Psoas muscle (tissue), 8 donors: ENCODE data around the gene DIO3. TPM values are rescaled to one million over a fixed set of nuclear protein-coding genes. Genes with fewer than 3 reads are reported as not detected.

Experiments
- ATAC-seq, 4 donors: fragments of 200-7000 bp; cut with Tn5 transposase; one replicate each; pipeline ENCODE4 v1.9.1; 2020; ENCODE audit warnings: moderate library complexity in 3 of 4, mild to moderate bottlenecking in 2 of 4
- DNase-seq, 2 donors: peaks; one replicate each; pipeline ENCODE4 v3.0.0-alpha.2; 2020
- H3K27ac ChIP-seq: fragments of 200-600 bp; one replicate; pipeline ENCODE4 v1.8.0; 2022
- H3K27me3 ChIP-seq, 3 donors: fragments of 200-600 bp in 1 of 3; one replicate each; pipeline versions ENCODE4 v1.6.1 to v1.8.0; 2013 to 2022; ENCODE audit warnings: low read length in 2 of 3, mild to moderate bottlenecking in 2 of 3, moderate library complexity in 1 of 3; ENCODE audit not compliant: insufficient read depth in 3 of 3
- H3K36me3 ChIP-seq, 2 donors: fragments of 200-600 bp in 1 of 2; one replicate each; pipeline versions ENCODE4 v1.6.1 to v1.8.0; 2013 to 2022; ENCODE audit warnings: low read depth in 1 of 2, mild to moderate bottlenecking in 1 of 2, moderate library complexity in 1 of 2; ENCODE audit not compliant: insufficient read depth in 1 of 2
- H3K4me1 ChIP-seq: fragments of 200-600 bp; one replicate; pipeline ENCODE4 v1.8.0; 2022
- H3K4me3 ChIP-seq: fragments of 200-600 bp; one replicate; pipeline ENCODE4 v1.8.0; 2022; ENCODE audit warnings: mild to moderate bottlenecking
- H3K9me3 ChIP-seq: fragments of 200-600 bp; one replicate; pipeline ENCODE4 v1.8.0; 2022
- WGBS, 3 donors: extraction: QIAGEN DNeasy Blood & Tissue Kit; methylation state at CpG; one replicate each; pipeline versions ENCODE4 v1.1.6 to v1.1.7; 2013; 5-methylcytosine and 5-hydroxymethylcytosine counted together
- intact Hi-C, 2 donors: fragments of 100-400 bp; cut with DNase I; formaldehyde crosslinking; loops; one replicate each; pipeline versions ENCODE4 v1.11.0 to v1.14.2; 2022
- polyA plus RNA-seq, 3 donors: library from polyadenylated mRNA; stranded (reverse); fragments of 200-250 nt; gene quantifications; one replicate each; pipeline ENCODE4 v1.2.3, GENCODE V29; 2013
- total RNA-seq, 4 donors: library from RNA; stranded (reverse); fragmentation: NEBNext Ultra II Directional in 2 of 4; extraction: Animal tissue kit (Norgen Biotek cat#: 25700) in 2 of 4; gene quantifications; one replicate each; pipeline versions ENCODE4 v1.2.1 to v1.2.4, GENCODE V29; 2021 to 2023
- TF ChIP-seq, protein P1 (sequence below): fragments of 200-600 bp; IDR thresholded peaks from one replicate; pipeline ENCODE4 v1.8.0; 2022; ENCODE audit warnings: antibody characterized with exemption
- donor health status: healthy with polysubstance abuse.
- donor health status: DM: no; HTN: no; CAD: no; lungs with moderate emphysema.
- donor health status: Bipolar disorder and iron deficiency.
- donor health status: healthy.
- donor health status: DM: yes; HTN: yes; CAD: no.
- donor health status: DM: no; HTN: no; CAD: no.
- donor health status: DM: no; HTN: no; CAD: no.
- donor health status: DM: yes; HTN: yes; CAD: no.

The DIO3 gene
- total and polyA plus RNA-seq, 7 donors: 0.30 to 1.3 (median 0.84) TPM

DNA sequence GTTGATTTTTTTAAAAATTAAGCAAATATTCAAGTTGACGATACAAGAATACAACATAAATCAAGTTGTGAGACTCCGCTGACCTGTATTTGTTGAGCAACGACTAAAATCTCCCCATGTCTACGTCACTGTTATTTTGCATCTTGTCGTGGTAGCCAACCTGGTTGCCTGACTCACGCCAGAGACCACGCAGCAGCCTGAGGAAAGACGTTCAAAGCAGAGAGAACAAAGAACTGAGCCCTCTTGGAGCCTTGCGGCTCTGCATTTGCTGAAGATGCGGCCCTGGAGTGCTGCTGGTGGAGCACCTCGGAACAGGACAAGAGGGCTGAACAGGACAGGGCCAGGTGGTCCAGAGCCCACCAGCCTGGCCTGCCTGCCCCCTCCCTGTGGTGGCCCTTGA, 21.4 kb upstream of the DIO3 start:
- H3K27me3 ChIP-seq: peaks cover 0 to 3% (median 2%) of the 10 kb centered on the region in 3 donors

DNA sequence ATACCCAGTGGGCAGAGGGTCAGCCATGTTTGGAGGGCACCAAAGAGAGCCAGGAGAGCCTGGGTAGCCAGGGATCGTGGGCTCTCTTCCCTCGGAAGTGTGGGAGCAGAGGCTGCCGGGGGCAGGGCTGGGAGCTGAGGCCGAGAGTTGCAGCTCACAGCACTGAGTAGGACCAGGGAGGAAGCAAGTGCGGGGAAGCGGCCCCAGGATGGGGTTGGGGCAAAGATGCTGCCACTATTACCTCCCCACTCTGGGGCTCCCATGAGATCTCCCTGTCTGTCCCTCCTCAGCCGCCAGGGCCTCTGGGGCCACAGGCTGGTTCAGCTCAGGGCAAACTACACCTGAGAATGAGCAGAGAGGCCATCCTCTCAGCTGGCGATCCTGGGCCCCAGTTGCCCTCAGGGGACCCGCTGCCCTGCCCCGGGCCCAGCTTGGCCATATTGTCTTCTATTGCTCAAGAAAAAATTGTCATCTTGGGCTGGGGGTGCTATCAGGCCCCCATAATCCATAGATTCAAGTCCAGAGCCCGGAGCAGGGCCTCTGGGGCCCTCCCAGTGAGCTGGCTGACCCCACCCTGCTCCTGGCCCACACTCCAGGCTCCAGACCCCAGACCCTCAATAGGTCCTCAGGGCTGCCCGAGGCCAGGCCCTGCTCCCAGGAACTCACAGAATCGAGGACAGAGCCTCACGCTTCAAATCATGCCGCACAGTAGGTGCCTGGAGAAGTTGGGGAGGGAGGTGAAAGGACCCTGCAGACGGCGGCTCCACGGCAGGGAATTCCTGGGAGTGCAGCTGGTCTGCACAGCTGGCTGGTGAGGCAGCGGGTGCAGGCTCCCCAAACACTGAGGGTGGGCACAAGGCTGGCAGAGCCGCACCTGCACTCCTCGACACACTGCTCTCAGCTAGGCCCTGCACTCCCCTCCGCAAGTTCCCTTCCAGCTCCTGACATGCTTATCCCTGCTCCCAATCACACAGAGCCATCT, 20.5 kb upstream of the DIO3 start:
- intact Hi-C loops: no loop called here
- Histone ChIP-seq H3K9me3 (no peaks in the 10 kb centered on the region), H3K27ac (no peak overlapping the region), H3K27me3 (peaks cover 0 to 2% (median 2%) of the 10 kb centered on the region in 3 donors), H3K36me3 (no peaks in the 10 kb centered on the region), H3K4me3 (no peak overlapping the region), H3K4me1 (no peaks in the 10 kb centered on the region)
- 86 to 89% (median 88%) methylated on average over 22 of the region's 22 CpGs for WGBS, 3 donors
- TF ChIP-seq, protein P1, sequence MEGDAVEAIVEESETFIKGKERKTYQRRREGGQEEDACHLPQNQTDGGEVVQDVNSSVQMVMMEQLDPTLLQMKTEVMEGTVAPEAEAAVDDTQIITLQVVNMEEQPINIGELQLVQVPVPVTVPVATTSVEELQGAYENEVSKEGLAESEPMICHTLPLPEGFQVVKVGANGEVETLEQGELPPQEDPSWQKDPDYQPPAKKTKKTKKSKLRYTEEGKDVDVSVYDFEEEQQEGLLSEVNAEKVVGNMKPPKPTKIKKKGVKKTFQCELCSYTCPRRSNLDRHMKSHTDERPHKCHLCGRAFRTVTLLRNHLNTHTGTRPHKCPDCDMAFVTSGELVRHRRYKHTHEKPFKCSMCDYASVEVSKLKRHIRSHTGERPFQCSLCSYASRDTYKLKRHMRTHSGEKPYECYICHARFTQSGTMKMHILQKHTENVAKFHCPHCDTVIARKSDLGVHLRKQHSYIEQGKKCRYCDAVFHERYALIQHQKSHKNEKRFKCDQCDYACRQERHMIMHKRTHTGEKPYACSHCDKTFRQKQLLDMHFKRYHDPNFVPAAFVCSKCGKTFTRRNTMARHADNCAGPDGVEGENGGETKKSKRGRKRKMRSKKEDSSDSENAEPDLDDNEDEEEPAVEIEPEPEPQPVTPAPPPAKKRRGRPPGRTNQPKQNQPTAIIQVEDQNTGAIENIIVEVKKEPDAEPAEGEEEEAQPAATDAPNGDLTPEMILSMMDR: no peak
- ATAC-seq (no peak), DNase-seq (no peak)

More for the DNA sequence above, 21.4 kb upstream of the DIO3 start:
- no peaks in the 10 kb centered on the region for H3K4me1 ChIP-seq
- intact Hi-C loops: no loop called here
- DNase-seq (no peak), ATAC-seq (no peak)
- no peak overlapping the region for H3K27ac ChIP-seq
- WGBS, 3 donors: 81 to 89% (median 82%) methylated on average over 11 of the region's 11 CpGs
- TF ChIP-seq, protein P1: no peak
- no peaks in the 10 kb centered on the region for H3K36me3 ChIP-seq
- no peak overlapping the region for H3K4me3 ChIP-seq
- H3K9me3 ChIP-seq: no peaks in the 10 kb centered on the region

DNA sequence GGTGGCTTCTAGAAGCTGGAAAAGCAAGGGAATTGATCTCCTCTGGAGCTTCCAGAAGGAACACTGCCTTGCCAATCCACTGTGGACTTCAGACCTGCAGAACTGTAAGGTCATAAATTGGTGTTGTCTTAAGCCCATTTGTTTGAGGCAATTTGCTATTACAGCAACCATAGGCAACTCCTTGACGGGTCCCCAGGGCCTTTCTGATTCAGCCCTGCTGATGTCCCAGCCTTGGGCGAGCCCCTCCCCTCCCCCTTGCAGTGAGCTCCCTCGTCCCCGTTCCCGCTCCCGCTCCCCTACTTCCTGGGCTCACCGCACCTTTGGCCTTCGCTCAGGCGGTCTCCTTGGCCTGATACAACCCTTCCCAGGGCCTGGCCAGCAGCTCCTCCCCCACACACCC, 18.9 kb upstream of the DIO3 start:
- no peak overlapping the region for H3K27ac ChIP-seq
- H3K9me3 ChIP-seq: no peaks in the 10 kb centered on the region
- no peaks in the 10 kb centered on the region for H3K4me1 ChIP-seq
- TF ChIP-seq, protein P1: no peak
- no peak for ATAC-seq
- H3K36me3 ChIP-seq: no peaks in the 10 kb centered on the region
- no peak for DNase-seq
- 59 to 72% (median 67%) methylated on average over 9 of the region's 9 CpGs for WGBS, 3 donors
- intact Hi-C loops: no loop called here
- peaks cover 0 to 1% (median 0%) of the 10 kb centered on the region in 3 donors for H3K27me3 ChIP-seq
- no peak overlapping the region for H3K4me3 ChIP-seq

DNA sequence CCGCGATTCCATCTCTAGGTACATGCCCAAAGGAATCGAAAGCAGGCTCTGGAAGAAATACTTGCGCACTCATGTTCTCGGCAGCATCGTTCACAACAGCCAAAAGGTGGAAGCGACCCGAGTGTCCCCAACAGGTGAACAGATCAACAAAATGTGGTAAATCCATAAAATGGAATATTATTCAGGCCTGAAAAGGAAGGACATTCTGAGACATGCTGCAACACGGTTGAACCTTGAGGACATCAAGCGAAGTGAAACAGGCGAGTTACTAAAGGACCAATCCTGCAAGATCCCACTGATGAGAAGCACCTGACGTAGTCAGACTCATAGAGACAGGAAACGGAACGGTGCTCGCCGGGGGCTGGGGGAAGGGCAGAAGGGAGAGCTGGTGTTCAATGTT, 17.5 kb upstream of the DIO3 start:
- ATAC-seq (no peak), DNase-seq (no peak)
- peaks cover 0 to 2% (median 0%) of the 10 kb centered on the region in 3 donors for H3K27me3 ChIP-seq
- H3K9me3 ChIP-seq: no peaks in the 10 kb centered on the region
- H3K27ac ChIP-seq: no peak overlapping the region
- TF ChIP-seq, protein P1: no peak
- intact Hi-C loops: no loop called here
- 95 to 97% (median 95%) methylated on average over 16 of the region's 16 CpGs for WGBS, 3 donors
- H3K4me3 ChIP-seq: no peak overlapping the region
- H3K36me3 ChIP-seq: no peaks in the 10 kb centered on the region
- no peaks in the 10 kb centered on the region for H3K4me1 ChIP-seq
